IPS DF 19.7 (cell line): ENCODE measurements around the gene SYNPO.

Experiments used
- DNase-seq: peaks from one replicate; pipeline ENCODE4 v3.0.0-alpha.2; 2013; ENCODE audit warnings: low read depth, low spot score

The SYNPO gene

GRCh38 chr5:150607991-150608390 lies 32.5 kb upstream of the SYNPO start:
- DNase-seq, result no peak

DNA sequence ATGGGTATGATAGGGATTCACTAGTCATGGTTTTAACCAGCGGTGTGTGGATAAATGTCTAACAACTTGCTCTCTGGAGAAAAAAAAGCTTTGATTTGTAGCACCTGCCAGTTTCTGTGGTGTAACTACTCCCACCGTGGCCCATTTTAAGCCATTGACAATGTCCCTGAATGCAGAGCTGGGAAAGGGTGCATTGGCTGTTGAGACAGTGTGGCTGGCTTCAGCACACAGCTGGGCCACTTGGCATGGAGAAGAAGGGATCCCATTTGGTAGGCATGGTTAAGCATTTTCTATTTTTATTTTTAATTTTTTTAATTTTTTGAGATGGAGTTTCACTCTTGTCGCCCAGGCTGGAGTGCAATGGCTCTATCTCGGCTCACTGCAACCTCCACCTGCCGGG lies 31.5 kb upstream of the SYNPO start:
- no peak for DNase-seq

DNA sequence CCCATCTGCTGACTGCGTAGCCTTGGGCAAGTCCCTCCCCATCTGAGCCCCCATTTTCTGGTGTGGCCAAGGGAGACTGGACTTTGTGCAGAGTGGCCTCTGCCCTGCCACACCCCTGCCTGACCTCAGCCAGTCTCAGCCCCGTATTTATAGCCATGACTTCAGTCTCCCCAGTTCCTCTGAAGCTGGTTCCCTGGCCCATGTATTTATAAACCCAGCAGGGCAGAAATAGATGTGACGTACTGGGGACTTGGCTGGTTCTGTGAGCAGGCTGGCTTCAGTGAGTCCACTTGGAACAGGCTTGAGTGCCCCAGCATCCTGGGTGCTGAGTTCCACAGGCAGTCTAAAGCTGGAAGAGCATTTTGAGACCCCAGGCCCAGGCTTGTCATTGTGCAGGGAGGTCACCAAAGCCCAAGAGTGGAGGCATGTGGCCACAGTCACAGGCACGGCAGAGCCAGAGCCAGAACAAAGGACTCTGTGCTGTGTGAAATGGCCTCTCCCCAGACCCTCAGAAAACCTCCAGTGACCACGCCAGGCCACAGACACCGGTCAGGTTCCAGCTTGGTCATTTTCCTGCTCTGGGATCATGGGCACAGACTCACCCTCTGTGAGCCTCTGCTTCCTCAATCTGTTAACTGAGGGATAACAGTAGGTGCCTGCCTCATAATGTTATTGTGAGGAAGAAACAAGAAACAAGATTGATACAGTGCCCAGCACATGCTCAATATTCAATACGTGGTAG lies 30.4 kb upstream of the SYNPO start:
- no peak for DNase-seq

DNA sequence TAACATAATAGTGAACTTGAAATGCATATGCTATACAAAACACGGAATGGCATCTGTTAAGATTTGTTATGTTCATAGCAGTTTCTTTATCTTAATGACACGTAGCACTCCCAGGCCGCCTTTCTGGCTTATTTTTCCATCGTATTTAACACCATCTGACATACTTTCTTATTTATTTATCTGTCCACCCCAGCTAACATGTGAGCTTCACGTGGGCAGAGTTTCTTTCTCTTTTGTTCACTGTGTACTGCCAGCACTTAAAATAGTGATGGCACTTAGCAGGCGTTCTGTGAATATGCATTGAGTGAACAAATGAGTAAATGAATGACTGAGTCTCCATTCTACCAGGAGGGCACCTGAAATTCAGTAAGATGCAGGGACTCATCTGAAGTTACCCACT lies 29.4 kb upstream of the SYNPO start:
- no peak for DNase-seq

DNA sequence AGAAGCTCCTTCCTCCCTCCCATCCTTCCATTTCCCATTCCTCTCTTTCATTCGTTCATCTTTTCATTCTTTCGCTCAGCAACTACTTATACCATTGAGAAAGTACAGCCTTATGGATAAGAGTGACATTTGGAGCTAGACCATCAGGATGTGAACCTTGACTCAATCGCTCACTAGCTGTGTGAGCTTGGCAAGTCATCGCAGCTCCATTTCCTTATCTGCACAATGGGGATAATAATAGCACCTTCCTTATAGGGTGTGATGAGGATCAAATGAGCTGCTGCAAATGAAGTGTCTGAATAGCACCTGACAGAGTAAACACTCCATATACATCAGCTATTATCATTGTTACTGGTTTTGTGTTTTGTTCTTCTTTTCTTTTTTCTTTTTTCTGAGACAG lies 28.1 kb upstream of the SYNPO start:
- DNase-seq, result no peak

DNA sequence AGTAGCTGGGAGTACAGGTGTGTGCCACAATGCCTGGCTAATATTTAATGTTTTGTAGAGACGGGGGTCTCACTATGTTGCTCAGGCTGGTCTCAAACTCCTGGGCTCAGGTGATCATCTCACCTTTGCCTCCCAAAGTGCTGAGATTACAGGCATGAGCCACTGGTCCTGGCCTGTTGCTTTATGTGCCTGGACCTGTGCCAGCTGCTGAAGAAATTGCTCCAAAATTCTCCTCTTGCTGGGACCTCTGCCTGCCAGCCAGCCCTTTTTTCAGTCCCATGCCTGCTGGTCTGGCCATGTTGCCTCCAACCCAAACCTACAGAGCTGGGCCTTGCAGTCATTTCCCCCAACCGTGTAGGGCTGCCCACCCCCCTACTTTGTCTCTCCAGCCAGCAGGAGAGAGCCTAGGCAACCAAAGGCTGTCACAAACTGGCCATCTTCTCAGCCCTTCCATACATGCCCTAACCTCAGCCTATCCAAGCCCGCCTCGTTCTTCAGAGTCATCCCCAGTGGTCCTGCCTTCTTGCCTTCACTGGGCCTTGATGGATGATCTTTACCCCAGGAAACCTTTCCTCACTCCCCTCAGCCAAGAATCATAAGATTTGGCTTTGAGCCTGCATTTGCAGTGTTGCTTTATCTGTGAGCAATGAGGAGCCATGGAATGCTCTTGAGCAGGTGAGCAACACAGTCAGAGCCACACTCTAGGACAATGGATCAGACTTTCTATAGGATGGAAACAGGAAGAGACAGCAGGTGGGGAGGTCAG lies 27.4 kb upstream of the SYNPO start:
- no peak for DNase-seq

DNA sequence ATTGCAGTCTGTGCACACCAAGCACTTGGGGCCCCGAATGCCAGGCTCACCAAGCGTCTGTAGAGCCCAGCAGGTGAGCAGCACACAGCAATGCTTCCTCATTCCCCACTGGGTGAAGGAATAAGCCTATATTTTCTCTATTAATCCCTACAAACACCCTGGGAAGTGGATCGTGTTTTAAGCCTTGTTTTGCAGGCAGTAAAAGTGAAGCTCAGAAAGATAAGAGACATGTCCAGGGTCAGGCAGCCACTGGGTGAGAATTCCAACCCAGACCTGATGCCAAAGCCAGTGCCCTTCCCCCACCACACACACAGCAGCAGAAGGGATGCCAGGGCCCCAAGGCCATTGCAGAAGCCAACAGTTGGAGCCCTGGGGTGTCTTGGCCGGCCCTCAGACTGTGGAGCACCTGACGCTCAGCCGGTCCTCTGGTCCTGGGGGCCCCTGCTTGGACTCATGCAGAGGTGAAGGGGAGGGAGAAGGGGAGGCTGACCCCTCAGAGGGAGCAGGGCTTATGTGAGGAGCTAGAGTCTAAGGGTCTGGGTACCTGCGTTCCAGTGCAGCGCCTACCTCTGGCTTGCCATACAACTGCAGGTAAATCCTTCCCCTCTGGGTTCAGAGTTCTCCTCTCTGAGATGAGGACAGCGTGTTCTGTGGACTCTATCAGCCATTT lies 26.3 kb upstream of the SYNPO start:
- no peak for DNase-seq

- no peak for DNase-seq
Measured at GRCh38 chr5:150614661-150615060, 25.8 kb upstream of the SYNPO start.

DNA sequence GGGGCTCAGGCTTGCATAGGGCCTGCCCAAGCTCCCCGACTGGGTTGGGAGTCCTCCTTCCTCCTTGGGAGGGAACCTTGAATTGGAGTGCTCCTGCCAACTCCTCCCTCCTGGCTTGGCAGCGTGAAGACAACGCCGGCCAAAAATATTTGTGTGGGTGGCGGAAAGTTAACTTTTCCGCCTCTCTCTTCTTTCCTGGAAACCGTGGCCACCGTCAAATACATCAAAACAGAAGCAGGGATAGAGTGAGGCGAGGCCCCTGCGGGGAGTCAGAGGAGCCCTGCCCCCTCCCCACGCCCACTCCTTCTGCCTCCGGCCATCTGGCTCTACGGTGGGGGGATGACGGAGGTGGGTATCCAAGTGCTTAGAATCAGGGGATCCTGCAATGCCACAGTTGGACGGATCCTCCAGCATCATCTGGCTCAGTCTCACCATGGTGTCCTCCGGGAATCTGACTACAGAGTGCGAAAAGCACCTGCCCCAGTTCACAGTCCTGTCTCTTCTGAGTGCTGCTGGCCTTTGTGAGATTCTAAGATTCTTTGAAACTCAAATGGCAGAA lies 25.2 kb upstream of the SYNPO start:
- no peak for DNase-seq

DNA sequence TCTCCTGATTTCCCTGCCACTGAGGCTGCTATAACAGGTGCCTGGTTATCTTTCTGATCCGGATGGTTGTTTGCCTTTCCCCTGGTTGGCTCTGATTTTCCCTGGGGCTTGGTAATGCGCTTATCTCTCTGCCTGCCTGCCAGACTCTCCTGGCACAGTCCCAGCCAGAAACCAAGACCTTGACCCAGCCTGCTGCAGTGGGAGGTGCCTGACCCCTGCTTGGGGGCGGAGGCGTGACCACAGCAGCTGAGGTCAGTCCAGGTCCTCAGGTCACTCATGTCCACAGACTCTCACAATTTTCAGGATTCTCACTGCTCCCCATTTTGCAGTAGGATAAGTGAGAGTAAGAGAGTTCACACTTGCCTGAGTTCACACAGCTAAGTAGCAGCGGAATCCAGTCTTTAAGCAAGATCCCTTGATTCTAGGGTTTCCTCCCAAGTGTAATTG lies 24.4 kb upstream of the SYNPO start:
- DNase-seq, result no peak

- no peak for DNase-seq
Measured at GRCh38 chr5:150616506-150616905, 24.0 kb upstream of the SYNPO start.

DNA sequence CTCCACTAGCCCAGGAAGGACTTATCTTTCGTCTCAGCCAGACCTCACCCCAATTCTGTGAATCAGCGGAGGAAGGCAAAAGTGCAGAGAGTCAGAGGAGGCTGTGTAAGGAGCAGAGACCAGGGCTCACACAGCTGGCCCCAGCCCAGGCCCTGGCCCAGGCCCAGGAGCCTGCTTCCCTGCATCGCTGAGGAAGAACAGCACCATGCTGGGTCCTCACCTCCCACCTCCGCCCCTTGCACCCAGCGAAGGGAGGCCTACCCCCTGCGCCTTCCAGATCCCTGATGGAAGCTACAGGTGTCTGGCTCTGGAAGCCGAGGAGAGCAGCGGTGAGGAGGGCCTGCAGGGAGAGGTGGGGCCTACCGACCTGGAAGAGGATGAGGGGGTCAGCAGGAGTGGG lies 22.3 kb upstream of the SYNPO start:
- no peak for DNase-seq

DNA sequence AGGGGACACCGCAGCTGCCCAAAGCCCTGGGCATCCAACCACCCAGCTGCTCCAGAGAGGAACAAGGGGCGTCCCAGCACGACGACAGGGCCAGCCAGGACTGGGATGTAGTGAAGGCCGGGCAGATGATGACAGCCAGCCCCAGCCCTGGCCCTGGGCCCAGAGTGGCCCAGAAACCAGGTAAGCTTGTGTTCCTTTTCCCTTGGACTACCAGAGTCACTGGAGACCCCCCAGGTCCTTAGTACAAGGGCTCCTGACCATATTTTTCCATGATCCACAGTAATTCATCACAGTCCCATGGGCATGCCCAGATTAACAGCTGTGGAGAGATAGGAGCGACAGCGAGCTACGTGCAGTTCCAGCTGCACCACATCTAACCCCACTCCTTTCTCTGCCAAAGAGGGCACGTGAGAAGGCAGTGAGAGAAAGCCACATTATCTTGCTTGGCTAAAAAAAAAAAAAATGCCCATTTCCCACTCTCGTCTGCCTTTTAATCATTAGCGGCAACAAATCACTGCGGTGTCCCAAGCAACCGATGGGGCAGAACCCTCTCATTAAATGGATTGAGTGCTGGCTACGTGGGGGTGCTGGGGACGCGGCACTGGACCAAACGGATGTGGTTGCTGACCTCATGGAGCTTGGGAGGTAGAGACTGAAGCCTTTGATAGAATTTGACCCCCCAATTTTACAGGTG lies 21.7 kb upstream of the SYNPO start:
- DNase-seq, result no peak

DNA sequence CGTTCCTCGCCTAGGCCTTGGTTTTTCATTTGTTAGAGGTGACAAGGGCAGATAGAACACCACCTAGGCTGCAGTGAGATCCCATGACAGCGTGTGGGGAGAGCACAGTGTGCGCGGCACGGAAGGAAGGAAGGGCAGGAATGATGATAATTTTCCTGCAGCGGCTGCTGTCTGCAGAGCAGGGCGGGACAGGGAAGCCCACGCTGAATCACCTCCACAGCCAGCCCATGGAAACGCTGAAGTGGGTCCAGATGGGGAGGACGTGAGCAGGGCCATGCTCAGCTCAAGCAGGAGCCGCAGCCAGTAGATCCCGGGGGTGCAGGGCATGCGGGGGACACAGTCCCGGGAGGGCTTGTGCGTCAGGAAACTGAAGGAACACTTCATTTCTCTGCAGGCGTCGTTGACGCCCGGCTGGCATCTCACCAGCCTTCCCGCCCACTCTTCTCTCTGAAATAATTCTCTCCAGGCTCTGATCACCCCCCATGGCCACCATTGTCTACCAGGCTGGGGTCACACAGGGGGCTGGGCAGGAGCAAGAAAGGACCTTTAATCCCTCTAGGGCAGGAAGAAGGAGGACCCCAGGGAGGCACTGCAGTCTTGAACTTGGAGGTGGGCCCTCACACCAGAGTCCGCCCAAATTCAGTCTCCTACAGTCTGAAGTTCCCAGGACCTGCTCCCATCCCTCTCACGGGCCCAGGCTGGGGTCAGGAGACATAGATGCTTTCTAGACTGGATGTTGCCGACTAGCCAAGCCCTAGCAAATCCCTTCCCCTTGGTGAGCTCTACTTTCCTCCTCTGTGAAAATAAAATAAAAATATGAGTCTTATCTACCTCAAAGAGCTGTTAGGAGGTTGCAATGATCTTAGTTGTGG lies 20.9 kb upstream of the SYNPO start:
- no peak for DNase-seq

- no peak for DNase-seq
Measured at GRCh38 chr5:150621301-150621700, 19.2 kb upstream of the SYNPO start.

DNA sequence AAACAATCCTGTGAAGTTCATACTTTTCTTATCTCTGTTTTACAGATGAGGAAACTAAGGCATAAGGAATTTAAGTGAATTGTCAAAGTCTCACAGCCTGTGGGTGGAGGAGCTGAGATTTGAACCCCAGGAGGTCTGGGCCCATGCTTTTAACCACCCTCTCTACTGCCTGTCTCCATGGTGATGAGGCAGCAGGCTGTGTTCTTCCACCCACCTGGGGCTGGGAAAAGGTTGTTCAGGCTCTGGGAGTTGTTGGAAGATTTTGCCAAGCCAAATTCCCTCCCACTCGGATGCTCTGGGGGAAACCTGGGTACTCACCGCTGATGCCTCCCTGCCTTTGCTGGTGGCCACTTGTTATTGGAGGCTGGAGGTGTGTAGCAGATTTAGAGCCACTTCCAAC lies 18.3 kb upstream of the SYNPO start:
- DNase-seq, result no peak

DNA sequence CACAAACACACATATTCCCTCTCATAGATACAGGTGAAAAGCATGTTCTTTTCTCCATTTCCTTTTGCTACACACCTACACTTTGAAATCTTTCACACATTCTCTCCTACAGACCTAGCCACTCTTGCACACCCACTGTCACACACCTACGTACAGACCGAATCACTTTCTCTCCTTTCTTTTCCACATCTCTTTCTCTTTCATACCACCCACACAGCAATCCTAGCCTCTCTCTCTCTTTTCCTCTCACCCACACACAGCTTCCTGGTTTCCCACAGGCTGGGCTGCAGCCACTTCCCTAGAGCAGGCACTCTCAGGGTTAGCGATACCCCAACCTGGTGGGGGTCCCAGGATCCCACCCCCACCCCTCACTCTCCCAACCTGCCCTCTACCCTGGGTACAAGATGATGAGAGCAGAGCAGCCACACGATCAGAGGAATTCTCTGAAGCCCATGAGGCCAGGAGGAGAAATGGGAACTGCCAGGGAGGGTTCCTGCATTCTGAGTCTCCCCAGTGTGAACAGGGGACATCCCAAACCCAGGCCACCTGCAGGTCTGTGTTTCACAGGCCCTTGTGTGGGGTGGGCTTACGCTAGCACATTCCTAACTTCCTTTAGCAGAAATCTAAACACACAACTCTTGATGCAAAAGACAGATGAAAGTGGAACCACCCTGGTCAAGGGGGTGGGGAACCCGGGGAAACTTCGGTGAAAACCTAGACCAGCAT lies 17.1 kb upstream of the SYNPO start:
- no peak for DNase-seq

- no peak for DNase-seq
Measured at GRCh38 chr5:150623878-150624216, 16.6 kb upstream of the SYNPO start.

- no peak for DNase-seq
Measured at GRCh38 chr5:150624334-150625163, 15.9 kb upstream of the SYNPO start.
